AG04450 (cell line): Measurements from ENCODE around the gene PPP3CA. TPM values are rescaled to one million over a fixed set of nuclear protein-coding genes. Genes with fewer than 3 reads are reported as not detected.

Experiments
- CTCF ChIA-PET: fragments of 300-600, 350-600 bp; formaldehyde crosslinking; extraction: SDS; loops from one replicate; lab custom pipeline; 2022; ENCODE audit warnings: antibody characterized with exemption, inconsistent platforms; lab: Charles Lee
- POLR2A ChIA-PET: fragments of 350-600 bp; formaldehyde crosslinking; extraction: SDS; loops from one replicate; lab custom pipeline; 2021; ENCODE audit warnings: antibody characterized with exemption, inconsistent platforms; lab: Yijun Ruan, JAX
- DNase-seq: peaks from one replicate; pipeline ENCODE4 v3.0.0-alpha.2; 2011; ENCODE audit warnings: low read depth, low spot score
- H3K27ac ChIP-seq: one replicate; pipeline ENCODE4 v1.5.1; 2012; ENCODE audit warnings: low read depth, low read length, control low read depth
- H3K27me3 ChIP-seq: one replicate; pipeline ENCODE4 v1.6.0; 2012; ENCODE audit warnings: low read length; ENCODE audit not compliant: control insufficient read depth, insufficient read depth
- H3K4me3 ChIP-seq: 2 replicates; pipeline ENCODE4 v1.5.1; 2011; ENCODE audit warnings: mild to moderate bottlenecking, low read depth, low read length, control low read depth
- H3K9me3 ChIP-seq: 2 replicates; pipeline ENCODE4 v1.5.1; 2012; ENCODE audit warnings: low read length; ENCODE audit not compliant: control insufficient read depth, insufficient read depth
- polyA plus RNA-seq: library from polyadenylated mRNA; depleted of rRNA; stranded (reverse); fragments of >200 nt; gene quantifications from 2 replicates; pipeline ENCODE4 v1.2.3, GENCODE V29; 2011
- TF ChIP-seq, protein P1 (sequence below): IDR thresholded peaks from 2 replicates; pipeline ENCODE4 v1.5.1; 2011; ENCODE audit warnings: low read depth, low read length, control low read depth, inconsistent platforms

PPP3CA gene
- polyA plus RNA-seq, 1 experiment: 38.7 TPM

DNA sequence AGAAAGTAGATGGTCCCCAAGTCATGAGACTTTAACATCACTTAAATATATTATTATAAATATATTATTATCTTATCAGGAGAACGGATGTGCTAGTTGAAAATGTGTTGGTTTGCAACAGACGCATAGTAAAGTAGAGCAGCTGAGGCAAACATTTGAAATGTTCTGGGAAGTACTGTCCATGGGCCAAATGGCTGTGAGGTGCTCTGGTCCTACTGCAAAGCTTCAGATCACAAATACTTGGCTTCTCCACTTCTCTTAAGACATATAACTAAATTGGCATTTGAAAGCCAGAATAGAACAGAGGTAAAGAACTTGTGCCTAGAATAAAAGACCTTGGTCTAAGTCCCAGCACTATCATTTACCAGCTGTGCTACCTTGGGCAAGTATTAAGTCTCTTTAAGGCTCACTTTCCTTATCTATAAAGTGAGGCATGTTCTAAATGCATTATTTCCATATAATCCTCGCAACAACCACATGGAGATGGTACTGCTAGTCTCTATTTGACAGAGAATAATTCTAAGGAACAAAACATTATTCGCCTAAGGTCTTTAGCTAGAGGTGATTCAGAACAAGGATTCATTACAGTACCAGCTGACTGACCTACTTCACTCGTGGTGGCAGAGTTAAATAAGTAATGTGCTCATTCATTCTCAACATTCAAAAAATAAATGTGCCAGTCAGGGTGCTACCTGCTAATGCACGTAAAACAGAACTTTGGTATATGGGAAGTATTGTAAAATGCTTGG, 297.1 kb downstream of the PPP3CA start:
- no peaks in the 10 kb centered on the region for H3K27me3 ChIP-seq
- ChIA-PET CTCF (interaction anchor here (0.9 kb wide), 1 partner anchor 1052 kb away, joined by 3 read pairs; no protein-coding TSS in a partner anchor), POLR2A (no interaction called here)
- H3K9me3 ChIP-seq: no peaks in the 10 kb centered on the region
- H3K27ac ChIP-seq: no peak overlapping the region
- DNase-seq: no peak
- H3K4me3 ChIP-seq: no peak overlapping the region
- TF ChIP-seq, protein P1, sequence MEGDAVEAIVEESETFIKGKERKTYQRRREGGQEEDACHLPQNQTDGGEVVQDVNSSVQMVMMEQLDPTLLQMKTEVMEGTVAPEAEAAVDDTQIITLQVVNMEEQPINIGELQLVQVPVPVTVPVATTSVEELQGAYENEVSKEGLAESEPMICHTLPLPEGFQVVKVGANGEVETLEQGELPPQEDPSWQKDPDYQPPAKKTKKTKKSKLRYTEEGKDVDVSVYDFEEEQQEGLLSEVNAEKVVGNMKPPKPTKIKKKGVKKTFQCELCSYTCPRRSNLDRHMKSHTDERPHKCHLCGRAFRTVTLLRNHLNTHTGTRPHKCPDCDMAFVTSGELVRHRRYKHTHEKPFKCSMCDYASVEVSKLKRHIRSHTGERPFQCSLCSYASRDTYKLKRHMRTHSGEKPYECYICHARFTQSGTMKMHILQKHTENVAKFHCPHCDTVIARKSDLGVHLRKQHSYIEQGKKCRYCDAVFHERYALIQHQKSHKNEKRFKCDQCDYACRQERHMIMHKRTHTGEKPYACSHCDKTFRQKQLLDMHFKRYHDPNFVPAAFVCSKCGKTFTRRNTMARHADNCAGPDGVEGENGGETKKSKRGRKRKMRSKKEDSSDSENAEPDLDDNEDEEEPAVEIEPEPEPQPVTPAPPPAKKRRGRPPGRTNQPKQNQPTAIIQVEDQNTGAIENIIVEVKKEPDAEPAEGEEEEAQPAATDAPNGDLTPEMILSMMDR: no peak

DNA sequence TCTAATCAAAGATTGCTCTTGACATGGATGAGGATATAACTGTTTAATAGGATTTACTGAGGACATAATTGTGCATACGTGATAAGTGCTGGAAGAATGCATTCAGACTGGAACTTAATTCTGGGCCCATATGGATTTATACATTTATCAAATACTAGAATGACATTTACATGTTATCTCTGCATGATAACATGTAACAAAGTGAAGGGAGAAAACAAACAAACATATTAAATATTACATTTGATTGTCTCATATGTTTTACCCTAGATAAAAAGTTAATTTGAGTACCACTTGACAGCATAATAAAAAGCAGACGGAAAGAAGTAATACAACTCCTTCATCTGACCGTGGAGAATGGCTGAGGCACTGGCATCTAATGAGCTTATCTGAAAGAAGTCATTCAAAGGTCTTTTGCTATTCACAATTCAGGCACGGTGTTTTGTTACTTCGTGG, 297.8 kb downstream of the PPP3CA start:
- Histone ChIP-seq H3K4me3 (no peak overlapping the region), H3K27ac (no peak overlapping the region), H3K27me3 (no peaks in the 10 kb centered on the region), H3K9me3 (no peaks in the 10 kb centered on the region)
- ChIA-PET CTCF (no interaction called here), POLR2A (no interaction called here)
- TF ChIP-seq, protein P1: no peak
- DNase-seq: no peak

DNA sequence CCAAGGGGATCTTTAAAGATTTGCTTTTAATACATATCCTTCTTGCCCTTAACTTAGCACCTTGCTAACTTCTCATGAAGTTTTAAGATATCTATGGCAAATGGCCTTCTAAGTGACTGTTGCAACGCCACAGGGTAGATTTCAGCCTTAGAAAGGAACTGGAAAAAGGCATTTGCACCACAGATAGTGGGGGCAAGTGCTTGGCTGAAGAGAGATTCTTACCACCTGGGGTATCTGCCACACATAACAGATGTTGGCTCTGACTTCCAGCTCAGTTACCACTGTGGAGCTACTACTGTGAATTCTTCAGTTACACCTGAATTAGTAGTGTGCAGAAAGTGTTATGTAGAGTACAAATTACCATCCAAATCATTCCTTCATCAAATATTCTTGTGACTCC, 302.6 kb downstream of the PPP3CA start:
- DNase-seq: no peak
- H3K27ac ChIP-seq: no peak overlapping the region
- POLR2A ChIA-PET: no interaction called here
- H3K9me3 ChIP-seq: no peaks in the 10 kb centered on the region
- no peak overlapping the region for H3K4me3 ChIP-seq
- H3K27me3 ChIP-seq: no peaks in the 10 kb centered on the region
- CTCF ChIA-PET: no interaction called here
- TF ChIP-seq, protein P1: no peak

DNA sequence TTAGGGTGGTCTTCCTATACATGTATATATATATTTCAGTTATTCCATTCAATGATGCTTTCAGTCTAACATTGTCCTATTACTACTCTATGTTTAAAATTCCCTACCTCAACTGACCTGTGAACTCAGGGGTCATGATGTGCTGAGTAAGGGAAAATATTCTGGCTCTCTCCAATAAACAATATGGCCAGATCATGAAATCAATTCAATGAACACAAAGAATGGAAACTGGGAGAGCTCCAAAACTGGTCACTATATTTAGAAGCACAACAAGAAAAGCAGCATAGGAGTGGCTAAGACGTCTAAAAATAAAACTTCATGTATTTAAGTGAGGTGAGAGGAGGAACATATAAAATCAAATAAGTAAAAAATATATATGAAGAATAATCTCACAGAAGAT, 304.5 kb downstream of the PPP3CA start:
- ChIA-PET CTCF (no interaction called here), POLR2A (no interaction called here)
- Histone ChIP-seq H3K27me3 (no peaks in the 10 kb centered on the region), H3K27ac (no peak overlapping the region), H3K9me3 (no peaks in the 10 kb centered on the region), H3K4me3 (no peak overlapping the region)
- TF ChIP-seq, protein P1: no peak
- DNase-seq: no peak

DNA sequence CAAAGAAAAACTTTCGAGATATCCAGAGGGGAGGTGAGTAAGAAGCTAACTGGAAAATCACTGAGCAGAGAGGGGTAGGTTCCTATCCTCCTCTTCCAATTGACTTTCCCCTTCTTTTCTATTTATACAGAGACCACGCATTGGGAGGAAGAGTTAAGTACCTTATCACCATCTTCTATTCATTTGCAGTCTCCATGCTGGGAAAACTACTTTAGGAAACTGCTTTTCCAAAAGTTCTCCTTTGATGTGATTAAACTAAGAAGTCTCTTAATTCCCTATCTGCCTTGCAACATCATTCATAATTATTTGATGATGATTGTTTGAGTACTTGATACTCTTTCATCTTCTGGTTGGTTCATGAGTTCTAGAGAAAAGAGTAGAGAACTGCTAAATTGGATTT, 306.6 kb downstream of the PPP3CA start:
- Histone ChIP-seq H3K4me3 (no peak overlapping the region), H3K9me3 (no peaks in the 10 kb centered on the region), H3K27ac (no peak overlapping the region), H3K27me3 (no peaks in the 10 kb centered on the region)
- POLR2A ChIA-PET: no interaction called here
- CTCF ChIA-PET: no interaction called here
- no peak for DNase-seq
- TF ChIP-seq, protein P1: no peak
